Vagina (tissue), 2 donors: ENCODE results near the gene SERTAD4.

Source experiments
- CTCF ChIP-seq, 3 experiments: fragments of 450-650 bp in 2 of 3; fragments of 200-600 bp in 1 of 3; sonication (generic) in 1 of 3; IDR thresholded peaks; one replicate each; pipeline ENCODE4 v1.5.1; 2017 to 2019; ENCODE audit warnings: antibody characterized with exemption in 3 of 3, mild to moderate bottlenecking in 2 of 3, moderate library complexity in 2 of 3
- POLR2A ChIP-seq, 2 donors: fragments of 450-650 bp; IDR thresholded peaks; one replicate each; pipeline ENCODE4 v1.6.1; 2017; ENCODE audit warnings: antibody characterized with exemption in 2 of 2, mild to moderate bottlenecking in 2 of 2, moderate library complexity in 2 of 2

DNA sequence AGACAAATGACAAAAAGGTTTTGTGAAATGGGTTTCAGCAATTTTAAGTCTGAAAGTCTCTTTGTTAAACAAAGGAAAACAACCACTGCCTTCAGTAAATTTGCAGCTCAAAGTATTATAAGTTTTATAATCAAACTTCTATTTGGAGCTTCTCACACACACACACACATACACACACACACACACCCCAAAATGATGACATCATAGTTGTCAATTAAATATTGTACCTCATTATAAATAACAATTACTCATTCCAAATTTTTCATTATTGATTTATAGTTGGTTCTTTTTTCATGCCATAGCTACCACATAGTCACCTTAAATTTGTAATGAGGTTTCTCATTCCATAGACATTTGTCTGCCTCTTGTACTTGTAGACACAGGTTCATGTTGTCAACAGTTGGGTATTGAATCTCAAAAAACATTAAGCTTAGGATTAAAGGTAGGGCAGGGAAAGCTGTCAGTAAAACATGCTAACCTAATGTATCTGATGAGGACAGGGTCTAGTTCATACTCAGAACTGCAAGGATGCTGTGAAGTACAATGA, 2.4 kb upstream of the SERTAD4 start:
- TF ChIP-seq CTCF (IDR thresholded peaks at IDR 0.05) (no peak), POLR2A (IDR thresholded peaks at IDR 0.05) (no peak)
